Upper lobe of left lung (tissue), 6 donors: ENCODE measurements around the gene HAX1. TPM values are rescaled to one million over a fixed set of nuclear protein-coding genes. Genes with fewer than 3 reads are reported as not detected.
A peak's percentile ranks its signal among the peaks of the same experiment; 100 is the strongest.

Experiments used
- ATAC-seq, 2 donors: fragments of 200-7000 bp; cut with Tn5 transposase; one replicate each; pipeline ENCODE4 v1.9.1; 2022; ENCODE audit warnings: mild to moderate bottlenecking in 2 of 2, moderate library complexity in 2 of 2; ENCODE audit not compliant: low FRiP score in 2 of 2
- DNase-seq, 2 donors: peaks; one replicate each; pipeline ENCODE4 v3.0.0-alpha.2; 2019 to 2020
- H3K27ac ChIP-seq, 4 donors: fragments of 200-600 bp; sonication (generic); one replicate each; pipeline ENCODE4 v1.5.1; 2016 to 2019
- H3K27me3 ChIP-seq, 4 donors: fragments of 200-600 bp; sonication (generic); one replicate each; pipeline ENCODE4 v1.5.1; 2017 to 2019
- H3K36me3 ChIP-seq, 4 donors: fragments of 200-600 bp; sonication (generic); one replicate each; pipeline ENCODE4 v1.5.1; 2016 to 2019
- H3K4me1 ChIP-seq, 4 donors: fragments of 200-600 bp; sonication (generic); one replicate each; pipeline ENCODE4 v1.5.1; 2018 to 2019
- H3K4me3 ChIP-seq, 4 donors: fragments of 200-600 bp; sonication (generic); one replicate each; pipeline ENCODE4 v1.5.1; 2017 to 2019; ENCODE audit warnings: mild to moderate bottlenecking in 2 of 4, moderate library complexity in 1 of 4
- H3K9me3 ChIP-seq, 4 donors: fragments of 200-600 bp; sonication (generic); one replicate each; pipeline ENCODE4 v1.5.1; 2018 to 2019
- CTCF ChIP-seq, 6 experiments: fragments of 450-650 bp in 4 of 6; fragments of 200-600 bp in 2 of 6; sonication (generic) in 2 of 6; IDR thresholded peaks; one replicate each; pipeline ENCODE4 v1.5.1; 2016 to 2019; ENCODE audit warnings: antibody characterized with exemption in 6 of 6
- EP300 ChIP-seq, 4 donors: sonication (generic); formaldehyde crosslinking; IDR thresholded peaks; one replicate each; pipeline ENCODE4 v1.5.1; 2017; ENCODE audit warnings: antibody characterized with exemption in 4 of 4, control low read depth in 2 of 4
- POLR2A ChIP-seq, 4 donors: fragments of 450-650 bp; IDR thresholded peaks; one replicate each; pipeline ENCODE4 v1.5.1; 2016 to 2017; ENCODE audit warnings: antibody characterized with exemption in 4 of 4, mild to moderate bottlenecking in 2 of 4
- POLR2AphosphoS5 ChIP-seq, 2 donors: sonication (generic); formaldehyde crosslinking; IDR thresholded peaks; one replicate each; pipeline ENCODE4 v1.5.1; 2017; ENCODE audit warnings: antibody characterized with exemption in 2 of 2
- WGBS, 2 donors: methylation state at CpG; one replicate each; pipeline ENCODE4 v1.1.5; 2017 to 2018; 5-methylcytosine and 5-hydroxymethylcytosine counted together
- total RNA-seq, 6 donors: library from RNA; depleted of rRNA in 4 of 6; stranded (reverse); fragments of >200 nt in 4 of 6; gene quantifications; one replicate each; pipeline versions ENCODE4 v1.1.0 to v1.2.1, GENCODE V29; 2016 to 2021
- donor health status: DM: no; HTN: no; CAD: no; lungs with moderate emphysema.
- donor health status: DM: no; HTN: yes; CAD: no; lungs with severe emphysema.

HAX1 gene
- total RNA-seq, 6 donors from 2014 or later, result 48.6 to 98.8 (median 79.7) TPM

- Histone ChIP-seq H3K27ac (no peak overlapping the region), H3K36me3 (peaks cover 28 to 98% (median 72%) of the 10 kb centered on the region in 4 donors), H3K4me3 (no peak overlapping the region), H3K27me3 (no peaks in the 10 kb centered on the region), H3K9me3 (no peaks in the 10 kb centered on the region), H3K4me1 (no peaks in the 10 kb centered on the region)
- WGBS, 2 donors, result 66 to 83% methylated on average over 5 to 6 of the region's 6 CpGs
- DNase-seq (no peak), ATAC-seq (no peak)
- TF ChIP-seq EP300 (IDR thresholded peaks at IDR 0.05) (no peak), CTCF (IDR thresholded peaks at IDR 0.05) (no peak), POLR2A (IDR thresholded peaks at IDR 0.05) (no peak), POLR2AphosphoS5 (IDR thresholded peaks at IDR 0.05) (no peak)
Observed at GRCh38 chr1:154263465-154264332, 8.7 kb upstream of the HAX1 start.

GRCh38 chr1:154264454-154264853, 8.0 kb upstream of the HAX1 start:
- no peak overlapping the region for H3K4me3 ChIP-seq
- H3K9me3 ChIP-seq, result no peaks in the 10 kb centered on the region
- H3K36me3 ChIP-seq, result peaks cover 27 to 98% (median 72%) of the 10 kb centered on the region in 4 donors
- 74 to 82% methylated on average over 1 of the region's 1 CpG for WGBS, 2 donors
- ATAC-seq (no peak), DNase-seq (no peak)
- peak overlapping the region in 1 of 4 donors; percentile 11 for H3K27ac ChIP-seq
- TF ChIP-seq CTCF (IDR thresholded peaks at IDR 0.05) (no peak), EP300 (IDR thresholded peaks at IDR 0.05) (no peak), POLR2A (IDR thresholded peaks at IDR 0.05) (no peak)
- H3K27me3 ChIP-seq, result no peaks in the 10 kb centered on the region
- no peaks in the 10 kb centered on the region for H3K4me1 ChIP-seq

- DNase-seq (no peak), ATAC-seq (no peak)
- H3K4me1 ChIP-seq, result no peaks in the 10 kb centered on the region
- no peak for TF ChIP-seq POLR2A (IDR thresholded peaks at IDR 0.05)
- TF ChIP-seq POLR2AphosphoS5 (IDR thresholded peaks at IDR 0.05), result no peak
- no peak for TF ChIP-seq EP300 (IDR thresholded peaks at IDR 0.05)
- peak overlapping the region in 1 of 4 donors; percentile 20 for H3K27ac ChIP-seq
- no peaks in the 10 kb centered on the region for H3K27me3 ChIP-seq
- no peak overlapping the region for H3K4me3 ChIP-seq
- WGBS, 2 donors, result 68 to 80% methylated on average over 4 of the region's 4 CpGs
- no peaks in the 10 kb centered on the region for H3K9me3 ChIP-seq
- peaks cover 21 to 97% (median 66%) of the 10 kb centered on the region in 4 donors for H3K36me3 ChIP-seq
Observed at GRCh38 chr1:154265586-154265985, 6.8 kb upstream of the HAX1 start.

- Histone ChIP-seq H3K27ac (no peak overlapping the region), H3K4me3 (no peak overlapping the region), H3K9me3 (no peaks in the 10 kb centered on the region), H3K4me1 (peaks cover 10 to 20% (median 17%) of the 10 kb centered on the region in 4 donors), H3K36me3 (peaks cover 8 to 66% (median 42%) of the 10 kb centered on the region in 4 donors), H3K27me3 (no peaks in the 10 kb centered on the region)
- TF ChIP-seq CTCF (IDR thresholded peaks at IDR 0.05), result no peak
- TF ChIP-seq POLR2AphosphoS5 (IDR thresholded peaks at IDR 0.05), result no peak
- TF ChIP-seq EP300 (IDR thresholded peaks at IDR 0.05), result no peak
- TF ChIP-seq POLR2A (IDR thresholded peaks at IDR 0.05), result no peak
- WGBS, 2 donors, result 88% methylated on average over 5 of the region's 5 CpGs
- no peak for ATAC-seq
- no peak for DNase-seq
Observed at GRCh38 chr1:154270833-154271232, 1.6 kb upstream of the HAX1 start.

GRCh38 chr1:154272999-154273563, 652 bp downstream of the HAX1 start:
- TF ChIP-seq POLR2AphosphoS5 (IDR thresholded peaks at IDR 0.05), result no peak
- no peak for TF ChIP-seq EP300 (IDR thresholded peaks at IDR 0.05)
- no peak for TF ChIP-seq POLR2A (IDR thresholded peaks at IDR 0.05)
- TF ChIP-seq CTCF (IDR thresholded peaks at IDR 0.05), result no peak
- Histone ChIP-seq H3K27ac (peak overlapping the region; percentile 88 to 93 (median 90)), H3K27me3 (no peaks in the 10 kb centered on the region), H3K36me3 (peaks cover 8 to 58% (median 40%) of the 10 kb centered on the region in 4 donors), H3K4me3 (peak overlapping the region; percentile 64 to 93 (median 79)), H3K4me1 (peaks cover 10 to 20% (median 17%) of the 10 kb centered on the region in 4 donors), H3K9me3 (no peaks in the 10 kb centered on the region)
- 47 to 49% methylated on average over 13 of the region's 13 CpGs for WGBS, 2 donors
- DNase-seq, result no peak
- no peak for ATAC-seq
